Germinal center (tissue), 1 donor: ENCODE results near the gene ASB13.

ENCODE experiments used
- DNase-seq: peaks from one replicate; pipeline ENCODE4 v3.0.0; 2012; ENCODE audit warnings: mixed read lengths, low spot score

ASB13 gene

GRCh38 chr10:5589011-5589660, 77.3 kb downstream of the ASB13 start:
- no peak for DNase-seq
